IPS-18c (cell line): ENCODE measurements around the gene SMIM24.

ENCODE experiments used
- H3K4me3 ChIP-seq: 2 replicates; pipeline ENCODE4 v1.7.0; 2013; ENCODE audit warnings: low read depth, mild to moderate bottlenecking, low read length, moderate library complexity; ENCODE audit not compliant: insufficient read depth
- H3K9me3 ChIP-seq: one replicate; pipeline ENCODE4 v1.6.1; 2013; ENCODE audit warnings: mild to moderate bottlenecking, low read length, moderate library complexity; ENCODE audit not compliant: control insufficient read depth, insufficient read depth

Gene SMIM24

DNA sequence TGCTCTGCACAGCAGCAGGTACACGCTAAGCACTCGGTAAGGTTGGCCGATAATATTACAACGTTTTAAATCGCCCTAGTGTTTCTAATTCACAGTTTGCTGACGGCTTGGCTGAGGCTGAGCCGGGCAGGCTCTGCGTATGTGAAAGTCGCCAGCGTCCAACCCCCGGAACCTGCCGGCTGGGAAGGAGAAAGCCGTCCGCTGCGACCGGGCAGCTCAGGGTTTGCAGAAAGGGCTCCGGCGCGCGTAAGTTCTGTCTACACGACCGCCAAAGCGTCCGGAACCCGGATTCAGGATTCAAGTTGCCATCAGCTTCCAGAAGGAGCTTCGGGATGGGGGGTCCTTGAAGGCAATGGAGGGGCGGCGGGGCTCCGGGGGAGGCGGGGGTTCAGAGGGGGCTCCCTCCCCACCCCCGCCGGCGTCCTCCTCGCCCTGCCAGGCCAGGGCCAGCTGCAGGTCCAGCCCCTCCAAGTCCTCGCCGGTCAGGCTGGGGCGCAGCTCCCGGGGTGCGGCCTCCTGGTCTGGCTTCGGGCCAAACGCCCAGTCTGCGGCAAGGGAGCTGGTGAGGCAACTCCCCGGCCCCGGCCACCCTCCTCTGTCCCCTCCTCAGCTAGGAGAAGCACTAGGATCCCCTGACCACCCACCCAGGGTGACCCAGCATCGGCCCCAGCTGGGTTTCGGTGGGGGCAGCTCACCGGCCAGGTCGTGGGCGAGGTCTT is 2.3 kb upstream of the SMIM24 start:
- no peak overlapping the region for H3K4me3 ChIP-seq
- H3K9me3 ChIP-seq, result no peaks in the 10 kb centered on the region

DNA sequence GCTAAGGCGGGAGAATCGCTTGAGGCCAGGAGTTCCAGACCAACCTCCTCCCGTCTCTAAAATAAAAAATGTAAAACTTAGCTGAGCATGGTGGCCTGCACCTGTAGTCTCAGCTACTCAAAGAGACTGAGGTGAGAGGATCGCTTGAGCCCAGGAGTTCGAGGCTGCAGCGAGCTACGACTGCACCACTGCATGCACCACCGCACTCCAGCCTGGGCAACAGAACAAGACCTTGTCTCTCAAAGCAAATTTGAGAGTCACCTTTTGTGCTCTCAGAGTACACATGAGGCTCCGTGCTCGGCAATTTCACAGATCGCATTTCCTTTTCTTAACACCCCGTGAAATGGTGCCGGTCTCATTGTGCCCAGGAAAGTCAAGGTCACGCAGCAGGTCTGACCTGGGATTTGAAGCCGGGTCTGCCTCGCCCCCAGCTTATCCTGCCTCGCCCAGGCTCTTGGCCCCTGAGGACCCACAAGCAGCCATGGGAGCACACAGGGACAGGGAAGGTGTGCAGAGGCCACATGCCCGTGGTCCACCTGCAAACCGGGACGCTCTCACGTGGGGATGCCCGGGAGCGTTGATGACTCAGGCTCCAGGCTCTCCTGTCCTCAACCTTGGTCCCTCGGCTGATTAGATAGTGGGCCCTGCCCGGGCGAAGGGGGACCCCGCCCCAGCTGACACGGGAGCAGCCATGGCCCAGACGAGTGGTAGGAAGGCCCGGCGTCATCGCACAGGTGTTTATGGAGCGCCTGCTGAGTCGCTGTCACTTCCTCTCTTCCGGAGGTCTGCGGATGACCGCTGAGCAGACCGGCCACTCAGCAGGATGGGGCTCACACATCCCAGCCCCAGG is 1.1 kb upstream of the SMIM24 start:
- no peaks in the 10 kb centered on the region for H3K9me3 ChIP-seq
- no peak overlapping the region for H3K4me3 ChIP-seq

DNA sequence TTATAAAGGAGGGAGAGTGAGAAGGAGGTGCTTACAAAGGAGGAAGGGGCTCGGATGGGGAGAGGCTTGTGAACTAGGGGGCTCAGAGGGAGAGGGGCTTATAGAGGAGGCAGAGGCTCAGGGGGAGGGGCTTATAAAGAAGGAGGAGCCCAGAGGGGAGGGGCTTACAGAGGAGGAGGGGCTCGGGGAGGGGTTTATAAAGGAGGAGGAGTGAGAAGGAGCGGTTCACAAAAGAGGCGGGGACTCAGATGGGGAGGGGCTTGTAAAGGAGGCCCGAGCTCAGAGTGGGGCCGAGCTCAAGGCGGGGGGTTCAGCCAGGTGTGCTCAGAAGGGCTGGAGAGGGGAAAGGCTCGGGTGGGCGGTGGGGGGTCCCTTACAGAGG is 500 bp downstream of the SMIM24 start:
- Histone ChIP-seq H3K9me3 (no peaks in the 10 kb centered on the region), H3K4me3 (no peak overlapping the region; the same call in 1 of the 2 replicates)

DNA sequence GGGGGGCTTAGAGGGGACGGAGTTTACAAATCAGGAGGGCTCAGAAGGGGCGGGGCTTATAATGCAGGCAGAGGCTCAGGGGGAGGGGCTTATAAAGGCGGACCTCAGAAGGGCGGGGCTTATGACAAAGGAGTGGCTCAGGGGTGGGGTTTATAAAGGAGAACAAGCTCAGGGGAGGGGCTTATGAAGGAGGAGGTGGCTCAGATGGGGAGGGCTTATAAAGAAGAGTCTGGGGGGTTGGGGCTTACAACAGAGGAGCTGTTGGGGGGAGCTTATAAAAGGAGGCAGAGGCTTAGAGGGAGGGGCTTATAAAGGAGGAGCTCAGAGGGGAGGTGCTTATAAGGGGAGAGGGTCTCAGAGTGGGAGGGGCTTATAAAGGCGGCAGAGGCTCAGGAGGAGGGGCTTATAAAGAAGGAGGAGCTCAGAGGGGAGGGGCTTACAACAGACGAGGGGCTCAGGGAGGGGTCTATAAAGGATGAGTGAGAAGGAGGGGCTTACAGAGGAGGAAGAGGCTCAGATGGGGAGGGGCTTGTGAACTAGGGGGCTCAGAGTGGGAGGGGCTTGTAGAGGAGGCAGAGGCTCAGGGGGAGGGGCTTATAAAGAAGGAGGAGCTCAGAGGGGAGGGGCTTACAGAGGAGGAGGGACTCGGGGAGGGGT is 1.0 kb downstream of the SMIM24 start:
- H3K9me3 ChIP-seq, result no peaks in the 10 kb centered on the region
- H3K4me3 ChIP-seq, result peak overlapping the region; percentile 46; the same call in 1 of the 2 replicates

DNA sequence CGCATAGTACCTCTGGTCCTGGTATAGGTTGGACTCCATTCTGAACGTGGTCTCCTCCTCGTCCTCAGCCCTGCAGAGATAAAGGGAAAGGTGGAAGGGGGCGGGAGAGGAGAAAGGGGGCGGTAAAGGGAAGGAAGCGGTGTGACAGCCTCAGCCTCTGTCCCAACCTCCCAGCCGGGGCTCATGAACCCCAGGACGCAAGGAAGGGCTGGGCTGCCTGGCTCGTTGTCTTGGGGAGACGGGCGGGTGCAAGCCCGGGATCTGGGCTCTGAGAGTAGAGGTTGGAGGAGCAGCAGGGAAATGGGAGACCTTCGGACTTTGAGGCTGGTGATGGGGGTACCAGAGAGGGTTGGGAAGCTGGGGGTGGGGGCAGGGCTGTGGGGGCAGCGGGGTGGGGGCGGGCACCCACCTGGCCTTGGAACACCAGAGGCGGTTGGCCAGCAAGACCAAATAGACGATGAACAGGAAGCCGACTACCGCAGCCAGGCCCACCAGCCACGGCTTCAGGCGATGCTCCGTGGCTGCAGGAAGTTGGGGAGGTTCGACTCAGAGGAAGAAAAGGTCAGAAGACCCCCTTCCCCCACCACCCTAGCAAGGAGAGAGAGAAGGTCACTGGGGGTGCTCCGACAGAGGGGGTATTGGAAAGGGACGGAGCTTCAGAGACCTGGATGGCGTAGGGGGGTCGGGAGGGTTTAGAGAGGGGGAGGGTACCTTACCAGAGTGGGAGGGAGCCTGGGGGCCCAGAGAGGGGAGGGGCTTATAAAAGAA is 1.7 kb downstream of the SMIM24 start:
- Histone ChIP-seq H3K4me3 (peak overlapping the region; percentile 46; the same call in 1 of the 2 replicates), H3K9me3 (no peaks in the 10 kb centered on the region)

DNA sequence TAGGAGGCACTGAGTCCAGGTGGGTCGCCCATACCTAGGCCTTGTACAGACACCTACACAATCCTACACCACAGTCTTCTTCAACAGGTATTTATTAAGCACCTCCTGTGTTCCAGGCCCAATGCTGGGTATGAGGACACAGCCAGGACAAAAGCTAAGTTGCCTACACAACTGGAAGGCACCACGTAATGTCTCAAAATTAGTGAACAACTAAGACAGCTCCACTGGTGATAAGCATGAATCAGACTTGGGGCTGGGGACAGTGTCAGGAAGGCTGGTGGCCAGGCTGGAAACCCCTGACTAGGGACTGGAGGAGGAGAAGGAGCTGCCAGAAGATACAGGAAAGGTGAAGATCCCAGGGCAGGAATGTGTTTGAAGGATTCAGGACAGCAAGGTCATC is 2.4 kb downstream of the SMIM24 start:
- no peak overlapping the region for H3K4me3 ChIP-seq
- no peaks in the 10 kb centered on the region for H3K9me3 ChIP-seq

DNA sequence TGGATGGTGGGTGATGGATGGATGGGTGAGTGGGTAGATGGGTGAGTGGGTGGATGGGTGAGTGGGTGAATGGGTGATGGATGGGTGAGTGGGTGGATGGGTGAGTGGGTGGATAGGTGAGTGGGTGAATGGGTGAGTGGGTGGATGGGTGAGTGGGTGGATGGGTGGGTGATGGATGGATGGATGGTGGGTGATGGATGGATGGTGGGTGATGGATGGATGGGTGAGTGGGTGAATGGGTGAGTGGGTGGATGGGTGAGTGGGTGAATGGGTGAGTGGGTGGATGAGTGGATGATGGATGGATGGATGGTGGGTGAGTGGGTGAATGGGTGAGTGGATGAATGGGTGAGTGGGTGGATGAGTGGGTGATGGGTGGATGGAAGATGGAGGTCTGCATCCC is 2.8 kb downstream of the SMIM24 start:
- H3K9me3 ChIP-seq, result no peaks in the 10 kb centered on the region
- H3K4me3 ChIP-seq, result no peak overlapping the region

DNA sequence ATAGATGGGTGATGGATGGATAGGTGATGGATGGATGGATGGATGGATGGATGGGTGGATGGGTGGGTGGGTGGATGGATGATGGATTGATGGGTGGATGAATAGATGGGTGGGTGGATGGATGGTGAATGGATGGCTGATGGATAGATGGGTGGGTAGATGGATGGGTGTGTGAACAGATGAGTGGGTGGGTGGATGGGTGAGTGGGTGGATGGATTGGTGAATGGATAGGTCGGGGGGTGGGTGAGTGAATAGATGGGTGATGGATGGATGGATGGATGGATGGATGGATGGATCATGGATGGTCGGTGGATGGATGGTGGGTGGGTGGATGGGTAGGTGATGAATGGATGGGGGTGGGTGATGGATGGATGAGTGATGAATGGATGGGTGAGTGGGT is 3.5 kb downstream of the SMIM24 start:
- Histone ChIP-seq H3K9me3 (no peaks in the 10 kb centered on the region), H3K4me3 (no peak overlapping the region)

DNA sequence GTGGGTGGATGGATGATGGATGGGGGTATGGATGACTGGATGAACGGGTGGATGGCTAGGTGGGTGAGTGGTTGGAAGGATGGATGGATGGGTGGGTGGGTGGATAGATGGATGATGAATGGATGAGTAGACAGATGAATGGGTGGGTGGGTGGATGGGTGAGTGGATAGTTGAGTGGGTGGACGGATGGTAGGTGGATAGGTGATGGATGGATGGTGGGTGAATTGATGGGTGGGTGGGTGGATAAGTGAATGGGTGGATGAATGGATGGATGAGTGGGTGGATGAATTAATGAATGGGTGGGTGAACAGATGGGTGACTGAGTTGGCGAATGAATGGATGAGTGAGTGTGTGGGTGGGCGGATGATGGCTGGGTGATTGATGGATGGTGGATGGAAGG is 4.9 kb downstream of the SMIM24 start:
- Histone ChIP-seq H3K4me3 (no peak overlapping the region), H3K9me3 (no peaks in the 10 kb centered on the region)

DNA sequence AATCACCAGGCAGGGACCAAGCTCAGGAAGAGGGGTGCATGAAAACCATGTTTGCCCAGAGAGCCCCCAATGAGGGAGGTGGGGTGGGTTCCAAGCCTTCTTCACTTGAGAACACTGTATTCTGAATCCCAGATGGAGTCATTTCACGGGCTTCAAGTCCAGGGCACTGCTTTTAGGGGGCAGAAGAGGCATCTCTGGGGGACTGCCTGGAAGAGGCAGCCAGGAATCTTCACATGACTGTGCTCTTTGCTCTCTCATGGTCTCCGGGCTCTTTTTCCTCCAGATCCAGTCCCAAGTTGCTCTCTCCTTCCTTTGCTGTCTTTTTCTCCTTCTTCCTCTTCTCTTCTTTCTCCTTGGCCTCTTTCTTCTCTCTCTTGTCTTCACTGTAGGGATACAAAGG is 5.7 kb downstream of the SMIM24 start:
- Histone ChIP-seq H3K9me3 (no peaks in the 10 kb centered on the region), H3K4me3 (no peak overlapping the region)

DNA sequence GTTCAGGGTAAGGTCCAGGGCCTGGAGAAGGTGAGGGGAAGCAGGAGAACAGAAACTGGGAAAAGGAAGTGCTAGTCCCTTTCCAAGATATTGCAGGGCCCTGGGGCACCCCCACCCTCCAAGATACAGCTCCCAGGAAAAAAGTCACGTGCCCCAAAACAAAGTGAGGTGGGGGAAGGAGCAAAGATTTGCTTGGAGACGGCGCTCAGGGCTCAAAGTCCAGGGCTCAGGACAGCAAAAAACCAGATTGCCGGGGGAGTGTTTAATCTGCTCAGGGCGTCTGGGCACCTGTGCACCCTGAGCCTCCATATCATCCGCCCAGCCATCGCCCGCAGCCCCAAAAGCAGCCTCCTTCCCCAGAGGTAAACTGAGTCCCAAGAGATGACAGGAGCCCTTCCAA is 6.3 kb downstream of the SMIM24 start:
- H3K9me3 ChIP-seq, result no peaks in the 10 kb centered on the region

DNA sequence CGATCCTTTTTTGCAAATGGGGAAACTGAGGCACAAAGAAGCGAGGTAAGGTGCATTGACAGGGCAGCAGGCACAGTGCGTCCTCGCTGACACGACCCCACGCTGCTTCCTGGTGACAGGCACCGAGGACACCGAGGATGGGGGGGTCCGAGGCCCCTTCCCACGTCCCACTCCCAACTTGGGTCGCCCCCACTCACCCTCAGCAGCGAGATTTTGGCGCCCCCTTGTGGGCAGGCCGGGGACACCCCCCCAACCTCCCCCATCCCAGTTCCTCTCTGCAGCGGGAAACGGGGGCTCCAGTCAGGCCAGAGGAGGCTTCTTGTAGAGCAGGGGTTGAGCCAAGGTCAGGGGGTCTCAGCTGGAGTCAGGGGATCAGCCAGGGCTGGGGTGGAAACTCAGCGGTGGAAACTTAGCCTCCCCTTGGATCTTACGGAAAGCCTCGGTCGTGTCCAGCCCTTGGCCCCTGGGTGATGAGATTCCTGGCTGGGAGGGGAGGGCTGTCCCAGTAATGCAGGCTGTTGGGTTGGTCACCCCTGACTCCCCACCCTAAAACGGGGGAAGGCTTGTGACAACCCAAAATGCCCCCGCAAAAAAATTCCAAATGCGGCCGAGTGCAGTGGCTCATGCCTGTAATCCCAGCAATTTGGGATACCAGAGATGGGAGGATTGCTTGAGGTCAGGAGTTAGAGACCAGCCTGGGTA is 8.2 kb downstream of the SMIM24 start:
- H3K9me3 ChIP-seq, result no peaks in the 10 kb centered on the region
- no peak overlapping the region for H3K4me3 ChIP-seq

More for the DNA sequence above, 6.3 kb downstream of the SMIM24 start:
- H3K4me3 ChIP-seq, result no peak overlapping the region

DNA sequence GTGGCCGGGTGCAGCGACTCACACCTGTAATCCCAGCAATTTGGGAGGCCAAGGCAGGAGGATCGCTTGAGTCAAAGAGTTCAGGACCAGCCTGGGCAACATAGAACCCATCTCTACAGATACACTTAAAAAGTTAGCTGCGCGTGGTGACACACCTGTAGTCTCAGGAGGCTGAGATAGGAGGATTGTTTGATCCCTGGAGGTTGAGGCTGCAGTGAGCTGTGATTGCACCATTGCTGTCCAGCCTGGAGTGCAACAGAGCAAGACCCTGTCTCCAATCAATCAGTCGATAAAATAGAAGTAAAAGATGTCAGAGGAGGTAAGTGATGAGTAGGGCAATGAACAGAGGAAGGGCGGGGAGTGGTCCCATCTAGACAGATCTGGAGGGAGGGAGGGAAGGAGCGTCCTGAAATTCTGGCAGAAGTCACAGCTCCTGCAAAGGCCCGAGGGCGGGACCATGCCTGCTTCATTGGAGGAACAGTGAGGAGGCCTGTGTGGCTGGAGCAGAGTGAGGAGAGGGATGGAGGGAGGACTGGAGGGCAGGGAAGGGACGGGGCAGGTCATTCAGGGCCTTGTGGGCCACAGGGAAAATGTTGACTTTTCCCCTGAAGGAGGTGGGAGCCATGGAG is 9.7 kb downstream of the SMIM24 start:
- H3K4me3 ChIP-seq, result no peak overlapping the region
- H3K9me3 ChIP-seq, result no peaks in the 10 kb centered on the region

DNA sequence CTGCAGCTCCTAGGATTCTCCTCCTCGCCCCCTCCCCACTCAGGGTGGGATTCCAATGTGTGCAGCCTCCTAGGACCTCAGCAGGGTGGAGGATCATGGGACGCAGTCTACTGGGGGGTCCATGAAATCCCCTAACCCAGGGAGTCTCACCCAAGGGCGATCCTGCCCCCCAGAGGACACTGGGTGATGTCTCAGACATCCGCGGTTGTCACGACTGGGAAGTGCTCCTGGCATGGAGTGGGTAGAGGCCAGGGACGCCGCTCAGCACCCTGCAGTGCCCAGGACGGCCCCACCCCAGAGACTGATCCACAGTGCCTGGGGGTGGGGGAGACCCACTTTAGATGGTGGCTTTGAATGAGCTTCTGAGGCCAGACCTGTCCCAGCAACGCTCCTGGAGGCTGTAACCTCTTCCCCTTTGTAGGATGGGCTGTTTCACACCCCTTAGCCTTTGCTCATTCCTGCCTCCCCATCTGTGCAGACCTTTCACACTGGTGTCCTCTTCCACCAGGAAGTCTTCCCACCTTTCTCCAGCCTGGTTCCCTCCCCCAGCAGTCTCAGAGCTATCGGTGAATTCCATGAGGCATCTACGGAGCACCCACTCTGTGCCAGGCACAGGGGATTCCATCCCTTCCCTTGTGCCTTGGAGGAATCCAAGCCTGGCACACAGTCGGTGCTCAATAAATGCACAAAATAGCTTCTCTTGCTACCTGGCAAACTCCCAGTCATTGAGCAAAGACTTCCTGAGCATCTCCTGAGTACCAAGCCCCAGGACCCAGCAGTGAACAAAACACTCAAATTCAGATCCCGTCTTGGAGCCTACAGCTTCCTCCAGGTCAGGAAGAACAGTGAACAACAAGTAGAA is 10.5 kb downstream of the SMIM24 start:
- Histone ChIP-seq H3K9me3 (no peaks in the 10 kb centered on the region), H3K4me3 (no peak overlapping the region)

DNA sequence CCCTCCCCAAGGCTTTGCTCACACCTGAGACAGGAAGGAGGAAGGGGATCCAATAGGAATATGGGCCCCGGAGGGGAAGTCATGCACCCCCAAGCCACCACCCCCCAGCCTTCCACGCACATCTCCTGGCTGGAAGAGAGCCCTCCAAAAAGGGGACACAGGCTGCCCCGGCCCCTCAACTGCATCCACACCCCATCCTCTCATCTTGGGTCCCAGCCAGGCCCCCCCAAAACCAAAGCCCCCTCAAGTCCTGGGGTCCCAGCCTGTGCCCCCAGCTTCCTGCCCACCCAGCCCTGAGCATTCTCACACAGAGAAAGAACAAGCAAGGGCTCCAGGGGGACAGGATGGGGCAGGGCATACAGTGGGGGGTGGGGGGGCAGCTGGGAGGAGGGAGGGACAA is 12.1 kb downstream of the SMIM24 start:
- no peak overlapping the region for H3K4me3 ChIP-seq
- no peaks in the 10 kb centered on the region for H3K9me3 ChIP-seq
